ENCODE measurements around the gene UBE2D2. TPM values are rescaled to one million over a fixed set of nuclear protein-coding genes. Genes with fewer than 3 reads are reported as not detected.

UBE2D2 gene
- total and polyA plus RNA-seq, 10 of the 15 experiments (the other 5 are each of a cell fraction or from before 2014, with no cell fraction given): 58.6 to 245 (median 128) TPM

DNA sequence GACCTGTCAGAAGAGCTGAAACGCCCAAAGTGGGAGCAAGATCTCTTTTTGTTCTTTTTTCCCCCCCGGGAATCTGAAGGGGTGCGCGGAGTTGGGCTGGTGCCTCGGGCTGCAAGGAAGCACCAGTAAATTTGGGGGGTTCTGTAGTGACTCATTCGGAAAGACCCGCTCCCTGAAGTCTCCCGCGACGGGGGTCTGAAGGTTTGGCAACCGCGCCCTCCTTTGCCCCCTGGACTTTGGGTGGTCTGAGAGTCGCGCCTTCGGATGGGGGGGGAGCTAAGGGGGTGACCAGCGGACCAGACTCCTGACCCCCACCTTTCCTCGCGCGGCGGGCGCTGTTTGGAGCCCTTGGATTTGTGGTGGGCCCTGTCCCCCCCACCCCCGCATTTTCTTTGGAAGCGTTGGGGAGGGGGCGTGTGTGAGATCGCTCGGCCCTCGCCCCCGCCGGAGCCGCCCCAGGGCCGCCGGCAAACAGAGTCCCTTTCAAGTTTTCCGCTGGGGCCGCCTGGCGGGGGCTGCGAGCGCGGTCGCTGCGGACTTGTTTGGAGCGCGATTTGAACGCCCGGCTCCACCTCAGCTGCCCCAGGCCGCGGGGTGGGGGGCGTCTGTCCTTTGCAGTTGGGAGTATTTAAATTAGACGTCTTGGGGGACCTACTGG lies 89.0 kb downstream of the UBE2D2 start:
- POLR2A ChIA-PET: interaction anchor here (0.5 to 6.8 kb wide), 11 partner anchors 10 to 1084 kb away, joined by 3 to 127 read pairs (median 10); no protein-coding TSS in a partner anchor
- WGBS (ENCODE audit: insufficient coverage, insufficient replicate concordance, low lambda C conversion rate, missing lambda C conversion rate): 1% methylated on average over 41 of the region's 48 CpGs
- H3K9ac ChIP-seq (ENCODE audit: control insufficient read depth, insufficient read depth, low read length): peak overlapping the region; percentile 95
- intact Hi-C loops (cut with micrococcal nuclease; ENCODE audit: unreplicated experiment): loop anchor here (5.0 kb wide), 2 partner anchors 42 to 97 kb away; no protein-coding TSS in a partner anchor
- peaks cover 45% of the 10 kb centered on the region for H3K4me1 ChIP-seq (ENCODE audit: control insufficient read depth, insufficient read depth, low read length)
- DNase-seq (ENCODE audit: low read depth, low spot score) (no peak), ATAC-seq (no peak), FAIRE-seq (no peak)
- no peaks in the 10 kb centered on the region for H3K27me3 ChIP-seq (replicated peaks in 1 of 2; ENCODE audit: control insufficient read depth in 2 of 2, insufficient read depth in 2 of 2, low read length in 1 of 2)
- H3K4me3 ChIP-seq: peak overlapping the region; percentile 96
- CTCF ChIA-PET: interaction anchor here (0.8 to 9.3 kb wide), 12 partner anchors 8 to 116 kb away, joined by 3 to 201 read pairs (median 4); no protein-coding TSS in a partner anchor
- SMC1A ChIA-PET (ENCODE audit: uncharacterized antibody, unreplicated experiment): interaction anchor here (1.0 to 9.6 kb wide), 7 partner anchors 15 to 120 kb away, joined by 4 to 175 read pairs (median 5); no protein-coding TSS in a partner anchor
- 0 out of 2 replicates have a peak, but pooled peaks cover 4% of the 10 kb centered on the region for H4K20me1 ChIP-seq (ENCODE audit: control insufficient read depth, insufficient read depth)
- H3K4me2 ChIP-seq (ENCODE audit: control insufficient read depth, insufficient read depth): peak overlapping the region; percentile 93
- no peaks in the 10 kb centered on the region for H3K9me3 ChIP-seq (replicated peaks; ENCODE audit: control insufficient read depth, insufficient read depth, low read length)
- peaks cover 74% of the 10 kb centered on the region for H3K79me2 ChIP-seq (ENCODE audit: control insufficient read depth, insufficient read depth, low read length)
- in situ Hi-C loops (cut with MboI): no loop called here
- RAD21 ChIA-PET (ENCODE audit: unreplicated experiment): interaction anchor here (0.7 to 10.9 kb wide), 12 partner anchors 9 to 1269 kb away, joined by 3 to 265 read pairs (median 6); no protein-coding TSS in a partner anchor
- no TSS peak for BruUV-seq (replicated peaks)
- H3K27ac ChIP-seq (ENCODE audit: control insufficient read depth, insufficient read depth): peak overlapping the region; percentile 91
- no peaks in the 10 kb centered on the region; a peak in 1 of 4 replicates for H3K36me3 ChIP-seq (ENCODE audit: control insufficient read depth in 2 of 2, insufficient read depth in 2 of 2, low read length in 1 of 2)
- no peak overlapping the region for H2AFZ ChIP-seq (ENCODE audit: control insufficient read depth, low read depth, low read length)
- TF ChIP-seq BMI1 (IDR thresholded peaks at IDR 0.05; ENCODE audit: borderline replicate concordance) (no peak), TARDBP (IDR thresholded peaks at IDR 0.05; ENCODE audit: borderline replicate concordance) (no peak), MYB (IDR thresholded peaks at IDR 0.05; ENCODE audit: borderline replicate concordance, low read depth, low read length) (no peak), SPI1 (IDR thresholded peaks at IDR 0.05; ENCODE audit: borderline replicate concordance, insufficient read depth, low read depth, low read length) (no peak), LARP7 (IDR thresholded peaks at IDR 0.05) (no peak), MEF2A (IDR thresholded peaks at IDR 0.05; ENCODE audit: insufficient read depth, low read depth, low read length) (0 out of 2 replicates have a peak, but pooled peaks have one; percentile 8), SIN3A (IDR thresholded peaks at IDR 0.05; ENCODE audit: low read depth, low read length) (peak; percentile 31; the same call in 1 of the 2 replicates), BACH1 (IDR thresholded peaks at IDR 0.05; ENCODE audit: borderline replicate concordance) (no peak), KAT2A (conservative IDR thresholded peaks at IDR 0.05; ENCODE audit: control insufficient read depth, low read depth, low read length) (no peak), FOS (IDR thresholded peaks at IDR 0.05; ENCODE audit: borderline replicate concordance, extremely low read depth, insufficient read length) (no peak), MAX (IDR thresholded peaks at IDR 0.05; ENCODE audit: low read depth, low read length) (no peak), IKZF2 (IDR thresholded peaks at IDR 0.05) (no peak; a peak in 1 of 4 replicates), SIX5 (IDR thresholded peaks at IDR 0.05; ENCODE audit: low read depth, low read length, severe bottlenecking) (no peak), MEF2B (IDR thresholded peaks at IDR 0.05; ENCODE audit: partially characterized antibody, poor library complexity, severe bottlenecking) (no peak), MLLT1 (IDR thresholded peaks at IDR 0.05) (0 out of 2 replicates have a peak, but pooled peaks have one; percentile 16), NFYB (IDR thresholded peaks at IDR 0.05; ENCODE audit: insufficient read depth, low read depth, low read length) (no peak), E2F4 (IDR thresholded peaks at IDR 0.05; ENCODE audit: low read depth, low read length) (no peak), KLF5 (IDR thresholded peaks at IDR 0.05; ENCODE audit: partially characterized antibody) (no peak), RUNX3 (IDR thresholded peaks at IDR 0.05; ENCODE audit: low read length) (no peak), CREM (IDR thresholded peaks at IDR 0.05; ENCODE audit: low read depth) (no peak), BRCA1 (IDR thresholded peaks at IDR 0.05; ENCODE audit: low read depth, low read length) (no peak), ZBED1 (IDR thresholded peaks at IDR 0.05; ENCODE audit: borderline replicate concordance) (no peak), ZNF384 (IDR thresholded peaks at IDR 0.05; ENCODE audit: borderline replicate concordance, low read depth, low read length) (no peak)
